Stomach (tissue), 9 donors: ENCODE data around the gene ITM2B. TPM values are rescaled to one million over a fixed set of nuclear protein-coding genes. Genes with fewer than 3 reads are reported as not detected.

Experiments
- DNase-seq, 2 donors: peaks; one replicate each; pipeline versions ENCODE4 v3.0.0 to v3.0.0-alpha.2; 2013 to 2019
- H3K27ac ChIP-seq, 5 donors: fragments of 200-600 bp in 4 of 5; sonication (generic) in 4 of 5; one replicate each; pipeline ENCODE4 v1.5.1; 2013 to 2019; ENCODE audit warnings: mild to moderate bottlenecking in 1 of 5, moderate library complexity in 1 of 5
- H3K27me3 ChIP-seq, 3 donors: fragments of 200-600 bp; sonication (generic); one replicate each; pipeline ENCODE4 v1.5.1; 2017 to 2019; ENCODE audit warnings: mixed run types in 1 of 3
- H3K36me3 ChIP-seq, 4 donors: fragments of 200-600 bp; sonication (generic); 1 replicate in 3 of 4; 2 replicates in 1 of 4; pipeline ENCODE4 v1.5.1; 2016 to 2019
- H3K4me1 ChIP-seq, 4 donors: fragments of 200-600 bp; sonication (generic); one replicate each; pipeline ENCODE4 v1.5.1; 2016 to 2019
- H3K4me3 ChIP-seq, 4 donors: fragments of 200-600 bp; sonication (generic) in 3 of 4; one replicate each; pipeline ENCODE4 v1.5.1; 2016 to 2019; ENCODE audit warnings: mild to moderate bottlenecking in 1 of 4
- H3K9me3 ChIP-seq, 4 donors: fragments of 200-600 bp; sonication (generic); one replicate each; pipeline ENCODE4 v1.5.1; 2016 to 2019
- CTCF ChIP-seq, 7 experiments: fragments of 450-650 bp in 4 of 7; fragments of 200-600 bp in 3 of 7; sonication (generic) in 3 of 7; IDR thresholded peaks; one replicate each; pipeline ENCODE4 v1.5.1; 2016 to 2019; ENCODE audit warnings: antibody characterized with exemption in 7 of 7, control low read depth in 2 of 7, mild to moderate bottlenecking in 1 of 7
- EP300 ChIP-seq: sonication (generic); formaldehyde crosslinking; IDR thresholded peaks from one replicate; pipeline ENCODE4 v1.6.1; 2017; ENCODE audit warnings: antibody characterized with exemption
- POLR2A ChIP-seq, 4 donors: fragments of 450-650 bp; IDR thresholded peaks; one replicate each; pipeline ENCODE4 v1.6.1; 2016; ENCODE audit warnings: antibody characterized with exemption in 4 of 4, control low read depth in 2 of 4, mild to moderate bottlenecking in 1 of 4, moderate library complexity in 1 of 4
- POLR2AphosphoS5 ChIP-seq, 3 donors: sonication (generic); formaldehyde crosslinking; IDR thresholded peaks; one replicate each; pipeline ENCODE4 v1.6.1; 2016; ENCODE audit warnings: antibody characterized with exemption in 3 of 3
- WGBS, 5 donors: extraction: QIAGEN DNeasy Blood & Tissue Kit in 3 of 5; methylation state at CpG; one replicate each; pipeline versions ENCODE4 v1.1.5 to v1.1.7; 2013 to 2018; 5-methylcytosine and 5-hydroxymethylcytosine counted together
- intact Hi-C: fragments of 100-400 bp; cut with DNase I; formaldehyde crosslinking; loops from one replicate; pipeline ENCODE4 v1.15.1; 2023; ENCODE audit warnings: low total_unique reads
- polyA plus RNA-seq, 3 donors: library from polyadenylated mRNA; stranded (reverse); fragments of 200-250 nt; gene quantifications; one replicate each; pipeline ENCODE4 v1.2.3, GENCODE V29; 2013
- total RNA-seq, 5 donors: library from RNA; depleted of rRNA; stranded (reverse); fragments of >200 nt; gene quantifications; one replicate each; pipeline versions ENCODE4 v1.1.0 to v1.2.3, GENCODE V29; 2014 to 2016
- donor health status: healthy with polysubstance abuse.
- donor health status: Bipolar disorder and iron deficiency.
- donor health status: healthy.

ITM2B gene
- total and polyA plus RNA-seq, 8 donors: 113 to 419 (median 282) TPM

GRCh38 chr13:48268019-48268418 lies 35.0 kb downstream of the ITM2B start:
- Histone ChIP-seq H3K27me3 (no peaks in the 10 kb centered on the region), H3K9me3 (no peaks in the 10 kb centered on the region), H3K4me3 (no peak overlapping the region), H3K4me1 (peaks cover 0 to 10% (median 0%) of the 10 kb centered on the region in 4 donors), H3K27ac (no peak overlapping the region), H3K36me3 (peaks cover 3 to 46% (median 43%) of the 10 kb centered on the region in 4 donors)
- WGBS, 5 donors: 90 to 93% (median 92%) methylated on average over 4 of the region's 4 CpGs
- TF ChIP-seq POLR2A (IDR thresholded peaks at IDR 0.05) (no peak), POLR2AphosphoS5 (IDR thresholded peaks at IDR 0.05) (no peak), CTCF (IDR thresholded peaks at IDR 0.05) (no peak), EP300 (no peak)
- DNase-seq: no peak
- intact Hi-C loops: no loop called here

GRCh38 chr13:48273346-48273745 lies 40.3 kb downstream of the ITM2B start:
- H3K27ac ChIP-seq: no peak overlapping the region
- H3K36me3 ChIP-seq: peaks cover 0 to 17% (median 13%) of the 10 kb centered on the region in 4 donors
- no peaks in the 10 kb centered on the region for H3K27me3 ChIP-seq
- H3K4me3 ChIP-seq: no peak overlapping the region
- WGBS, 5 donors: 80 to 85% (median 84%) methylated on average over 4 of the region's 4 CpGs
- TF ChIP-seq POLR2AphosphoS5 (IDR thresholded peaks at IDR 0.05) (no peak), EP300 (no peak), POLR2A (IDR thresholded peaks at IDR 0.05) (no peak), CTCF (IDR thresholded peaks at IDR 0.05) (no peak)
- no peaks in the 10 kb centered on the region for H3K9me3 ChIP-seq
- intact Hi-C loops: no loop called here
- H3K4me1 ChIP-seq: no peaks in the 10 kb centered on the region
- no peak for DNase-seq

- no peaks in the 10 kb centered on the region for H3K27me3 ChIP-seq
- no peak for DNase-seq
- no peaks in the 10 kb centered on the region for H3K4me1 ChIP-seq
- no peak for TF ChIP-seq CTCF (IDR thresholded peaks at IDR 0.05)
- no peak for TF ChIP-seq POLR2A (IDR thresholded peaks at IDR 0.05)
- no peak for TF ChIP-seq EP300
- TF ChIP-seq POLR2AphosphoS5 (IDR thresholded peaks at IDR 0.05): no peak
- H3K9me3 ChIP-seq: no peaks in the 10 kb centered on the region
- H3K36me3 ChIP-seq: peaks cover 0 to 8% (median 0%) of the 10 kb centered on the region in 4 donors
- no peak overlapping the region for H3K4me3 ChIP-seq
- WGBS, 5 donors: 80 to 86% (median 85%) methylated on average over 4 of the region's 4 CpGs
- intact Hi-C loops: no loop called here
- no peak overlapping the region for H3K27ac ChIP-seq
These were observed 42.5 kb downstream of the ITM2B start for GRCh38 chr13:48275507-48275906.

- TF ChIP-seq POLR2A (IDR thresholded peaks at IDR 0.05) (no peak), CTCF (IDR thresholded peaks at IDR 0.05) (no peak), EP300 (no peak), POLR2AphosphoS5 (IDR thresholded peaks at IDR 0.05) (no peak)
- Histone ChIP-seq H3K4me1 (no peaks in the 10 kb centered on the region), H3K27me3 (no peaks in the 10 kb centered on the region), H3K36me3 (peaks cover 0 to 5% (median 0%) of the 10 kb centered on the region in 4 donors), H3K9me3 (no peaks in the 10 kb centered on the region), H3K27ac (no peak overlapping the region), H3K4me3 (no peak overlapping the region)
- peak in 1 of 2 donors; percentile 10 for DNase-seq
- 33 to 46% (median 41%) methylated on average over 2 of the region's 2 CpGs for WGBS, 5 donors
- intact Hi-C loops: no loop called here
These were observed 45.8 kb downstream of the ITM2B start for GRCh38 chr13:48278806-48279205.
